Cardiac septum (tissue), 1 donor: Measurements from ENCODE around the gene PLAGL1. TPM values are rescaled to one million over a fixed set of nuclear protein-coding genes. Genes with fewer than 3 reads are reported as not detected.

Experiments used
- DNase-seq: peaks from one replicate; pipeline ENCODE4 v3.0.0-alpha.2; 2020; ENCODE audit warnings: low spot score
- intact Hi-C: fragments of 100-400 bp; cut with DNase I; formaldehyde crosslinking; loops from one replicate; pipeline ENCODE4 v1.14.0; 2022
- total RNA-seq: library from RNA; stranded (reverse); fragmentation: NEBNext Ultra II Directional; extraction: Animal tissue kit (Norgen Biotek cat#: 25700); gene quantifications from one replicate; pipeline ENCODE4 v1.2.1, GENCODE V29; 2021
- donor health status: DM: no; HTN: no; CAD: no.

The PLAGL1 gene
- total RNA-seq, 1 donor from 2014 or later: 13.0 TPM

DNA sequence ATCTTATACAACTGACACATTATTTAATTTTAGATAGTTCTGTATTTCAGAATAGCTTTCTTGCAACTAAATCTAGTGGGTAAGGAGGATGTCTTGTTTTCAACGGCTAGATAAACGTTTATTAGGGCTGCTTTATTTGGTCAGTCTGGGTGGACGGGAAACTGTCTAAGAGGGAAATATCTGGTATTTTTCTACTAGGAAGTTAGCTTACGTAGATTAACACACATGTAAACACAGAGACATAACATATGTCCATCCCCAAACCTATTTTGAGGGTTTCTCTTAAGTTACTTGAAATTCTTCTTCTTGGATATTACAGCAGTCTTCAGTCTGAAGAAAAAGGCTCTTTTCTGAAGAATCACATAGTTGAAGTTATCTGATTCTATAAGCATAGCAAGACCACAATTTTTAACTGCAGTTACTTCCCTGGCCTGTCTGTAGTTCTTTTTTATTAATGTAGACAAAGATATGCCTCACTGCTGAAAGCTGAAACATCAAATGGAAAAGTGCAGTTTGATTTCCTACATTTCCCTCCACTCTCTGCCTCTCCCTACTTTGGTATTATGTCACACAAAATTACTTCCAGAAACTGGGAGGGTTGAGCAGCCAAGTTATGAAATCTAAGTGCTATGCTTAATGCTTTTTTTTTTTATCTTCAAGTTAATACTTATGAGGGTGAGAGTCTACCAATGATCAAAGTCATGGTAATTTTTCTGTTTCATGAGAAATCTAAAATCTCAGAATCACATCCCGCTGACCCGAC is 37.4 kb downstream of the PLAGL1 start:
- intact Hi-C loops: no loop called here
- no peak for DNase-seq

DNA sequence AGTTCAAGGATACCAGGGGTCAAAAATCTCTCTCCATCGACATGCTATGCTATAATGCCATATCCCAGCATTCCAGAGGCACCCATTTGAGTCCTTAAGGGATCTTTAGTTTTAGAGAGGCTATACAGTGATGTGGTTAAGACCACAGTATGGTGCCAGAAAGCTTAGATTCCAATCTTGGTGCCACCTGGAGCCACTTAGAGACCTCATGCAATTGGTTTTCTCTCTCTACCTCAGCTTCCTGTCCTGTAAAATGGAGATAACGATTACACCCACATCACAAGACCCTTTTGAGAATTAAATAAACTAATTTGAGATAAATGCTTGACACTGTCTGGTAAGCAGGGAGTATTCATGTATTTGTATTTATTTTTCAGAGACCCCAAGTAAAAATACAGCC is 39.0 kb downstream of the PLAGL1 start:
- intact Hi-C loops: no loop called here
- DNase-seq: no peak

DNA sequence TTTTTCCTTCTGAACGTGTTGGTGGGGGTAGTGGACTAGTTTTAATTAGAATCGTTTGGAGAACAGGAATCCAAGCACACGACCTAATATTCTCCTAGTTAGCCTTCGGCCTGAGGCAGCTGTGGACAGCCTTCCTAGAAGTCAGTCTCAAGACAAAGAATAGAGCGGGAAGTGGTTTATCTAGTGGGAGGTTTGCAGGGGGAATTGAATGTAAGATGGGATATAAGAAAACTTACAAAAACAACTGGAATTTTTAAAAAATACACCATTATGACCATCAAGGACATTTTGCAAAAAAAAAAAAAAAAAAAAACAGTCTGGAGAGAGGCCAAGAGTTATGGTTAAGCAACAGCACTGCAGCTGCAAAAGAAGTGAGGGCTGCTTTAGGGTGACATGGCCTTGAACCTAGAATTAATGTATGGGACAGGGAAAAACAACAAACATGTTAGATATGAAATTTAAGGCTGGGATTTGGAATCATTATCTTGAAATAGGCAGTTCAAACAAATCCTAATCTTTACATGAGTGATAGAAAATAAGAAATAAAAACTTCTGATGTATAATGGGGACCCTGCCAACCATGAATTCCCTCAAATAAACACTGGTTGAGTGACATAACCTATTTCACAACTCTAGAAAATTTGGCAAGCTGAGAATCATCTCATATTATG is 40.2 kb downstream of the PLAGL1 start:
- DNase-seq: no peak
- intact Hi-C loops: no loop called here

DNA sequence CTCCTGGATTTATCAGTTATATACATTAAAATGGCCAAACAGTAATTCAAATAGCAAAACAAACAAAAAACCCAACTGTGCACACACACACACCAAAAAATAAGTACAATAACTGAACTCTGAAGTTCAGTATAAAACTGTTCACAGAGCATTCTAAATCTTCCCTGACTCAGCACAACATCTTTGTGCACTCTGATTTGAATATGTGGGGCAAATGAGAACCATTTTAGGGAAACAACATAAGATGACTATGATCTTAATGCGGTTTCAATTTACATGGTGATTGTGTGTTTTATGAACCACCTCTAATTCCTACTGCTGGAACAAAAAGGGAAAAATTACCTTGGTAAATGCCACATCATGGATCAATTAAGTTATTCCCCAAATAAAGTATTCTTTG is 41.7 kb downstream of the PLAGL1 start:
- intact Hi-C loops: no loop called here
- no peak for DNase-seq

DNA sequence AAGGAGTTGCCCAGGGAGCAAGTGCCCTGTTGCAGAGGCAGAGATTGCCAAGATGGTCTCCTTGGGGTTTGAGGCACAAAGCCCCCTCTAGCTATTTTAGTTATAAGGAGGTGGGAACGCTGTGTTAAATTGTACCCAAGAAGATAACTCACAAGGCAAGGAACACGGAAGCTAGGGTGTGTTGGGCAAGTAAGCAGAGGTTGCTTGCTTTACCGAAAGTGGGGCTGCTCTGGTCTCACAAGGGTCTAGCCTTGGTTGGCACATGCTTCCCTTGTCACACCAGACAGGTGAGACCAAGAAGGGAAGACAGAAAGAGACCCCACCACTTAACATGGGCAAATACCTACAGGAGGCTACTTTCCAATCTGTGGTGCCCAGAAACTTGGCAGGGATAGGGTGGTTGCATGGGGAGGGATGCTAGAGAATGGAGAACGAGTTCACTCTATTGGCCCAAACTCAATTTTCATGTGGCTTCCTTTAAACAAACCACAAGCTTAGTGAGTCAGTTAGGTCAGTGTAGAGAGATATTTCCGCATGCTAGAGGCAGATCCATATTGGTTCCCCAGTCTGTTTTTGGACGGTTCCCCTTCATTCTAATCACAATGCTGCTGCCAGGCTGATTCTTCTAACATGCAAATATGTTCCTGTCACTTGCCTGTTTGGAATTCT is 42.4 kb downstream of the PLAGL1 start:
- intact Hi-C loops: no loop called here
- no peak for DNase-seq

DNA sequence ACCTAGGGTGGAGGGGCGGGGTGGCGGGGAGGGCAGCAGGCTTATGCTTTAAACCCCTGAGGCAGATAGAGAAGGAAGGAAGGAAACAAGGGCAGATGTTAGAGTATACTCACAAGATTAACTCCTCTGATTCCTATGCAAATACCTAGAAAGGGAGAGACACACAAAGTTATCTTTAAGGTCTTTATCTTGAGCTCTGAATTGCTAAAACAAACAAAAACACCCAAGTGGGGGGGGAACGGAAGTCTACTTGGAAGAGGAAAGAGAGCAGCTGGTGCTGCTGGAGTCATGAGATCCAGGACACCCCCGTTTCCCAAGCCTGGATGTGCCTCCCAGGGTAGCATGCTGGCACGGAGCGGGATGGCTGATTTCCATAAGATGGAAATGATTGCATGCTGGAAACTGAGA is 43.4 kb downstream of the PLAGL1 start:
- intact Hi-C loops: no loop called here

DNA sequence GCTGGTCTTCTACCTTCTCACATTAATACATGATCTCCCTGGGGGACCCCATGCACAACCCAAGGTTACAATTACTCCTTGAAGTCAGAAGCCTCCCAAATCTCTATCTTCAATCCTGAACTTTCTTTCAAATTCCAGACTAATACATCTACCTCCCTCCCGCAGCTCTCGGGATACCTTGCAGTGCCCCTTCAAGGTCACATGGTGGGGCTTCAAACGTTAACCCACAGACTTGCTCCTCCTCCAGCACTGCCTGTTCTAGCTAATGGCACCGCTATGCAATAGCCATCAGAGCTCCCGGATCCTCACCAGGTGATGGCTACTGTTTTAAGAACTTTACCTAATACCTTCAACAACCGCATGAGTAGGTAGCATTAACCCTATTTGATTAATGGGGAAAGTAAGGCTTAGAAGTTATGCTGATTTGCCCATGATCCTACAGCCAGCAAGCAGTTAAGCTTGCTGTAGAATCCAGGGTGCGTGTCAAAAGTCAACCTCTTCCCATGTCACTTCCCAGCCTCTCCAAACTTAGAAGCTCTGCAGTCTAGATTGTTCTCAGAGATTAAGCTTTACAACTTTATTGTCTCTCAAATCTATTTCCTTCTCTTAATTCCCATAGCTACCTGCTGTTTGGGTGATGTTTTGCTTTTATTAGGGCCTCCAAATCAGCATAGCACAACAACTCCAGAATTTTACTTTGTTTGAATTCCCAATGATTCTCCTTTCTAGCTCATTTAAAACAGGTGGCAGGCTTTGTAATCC is 44.7 kb downstream of the PLAGL1 start:
- no peak for DNase-seq
- intact Hi-C loops: no loop called here

More for the DNA sequence above, 43.4 kb downstream of the PLAGL1 start:
- DNase-seq: no peak

DNA sequence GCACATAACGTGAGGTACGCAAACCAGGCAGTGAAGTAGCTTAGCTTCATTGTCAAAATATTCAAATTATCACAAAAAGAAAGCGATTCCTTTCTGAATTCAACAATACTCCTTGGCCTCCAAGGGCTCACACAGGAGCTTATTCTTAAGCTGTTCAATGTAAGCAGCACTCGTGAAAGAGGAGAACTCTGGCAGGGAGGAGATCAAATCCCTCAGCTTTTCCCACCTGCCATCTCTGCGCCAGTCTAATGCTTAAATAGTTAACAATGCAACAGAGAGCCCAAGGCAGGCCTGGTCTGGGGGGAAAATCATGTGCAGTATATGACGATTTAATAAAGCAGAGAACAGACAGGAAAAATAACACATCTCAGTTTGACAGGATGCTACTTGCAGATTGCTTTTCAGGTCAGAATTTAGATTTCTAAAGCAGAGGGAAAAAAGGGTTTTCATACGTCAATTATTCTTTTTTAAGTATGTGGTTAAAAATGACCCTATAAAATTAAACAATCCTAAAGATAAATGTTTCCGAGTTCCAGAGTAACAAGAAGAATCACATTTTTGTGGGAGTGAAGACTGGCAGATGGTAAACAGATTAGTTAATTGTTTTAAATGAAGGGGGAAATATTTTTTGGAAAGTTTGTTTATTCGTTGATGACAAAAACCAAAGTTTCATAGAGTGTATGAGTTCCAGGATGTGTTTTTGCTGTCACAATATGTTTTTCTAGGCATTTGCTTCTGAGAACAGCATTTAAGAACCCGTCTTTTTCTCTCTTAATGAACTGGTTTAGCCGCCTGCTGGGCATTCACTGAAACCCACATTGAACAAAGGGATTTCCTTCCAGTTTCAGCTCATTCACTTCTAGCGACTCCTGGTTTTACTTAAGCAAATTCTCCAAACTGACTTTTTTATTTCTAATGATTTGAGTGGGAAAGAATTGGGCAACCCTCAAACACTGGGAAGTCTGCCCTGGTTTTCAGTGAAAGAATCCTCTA is 45.9 kb downstream of the PLAGL1 start:
- DNase-seq: no peak
- intact Hi-C loops: no loop called here

DNA sequence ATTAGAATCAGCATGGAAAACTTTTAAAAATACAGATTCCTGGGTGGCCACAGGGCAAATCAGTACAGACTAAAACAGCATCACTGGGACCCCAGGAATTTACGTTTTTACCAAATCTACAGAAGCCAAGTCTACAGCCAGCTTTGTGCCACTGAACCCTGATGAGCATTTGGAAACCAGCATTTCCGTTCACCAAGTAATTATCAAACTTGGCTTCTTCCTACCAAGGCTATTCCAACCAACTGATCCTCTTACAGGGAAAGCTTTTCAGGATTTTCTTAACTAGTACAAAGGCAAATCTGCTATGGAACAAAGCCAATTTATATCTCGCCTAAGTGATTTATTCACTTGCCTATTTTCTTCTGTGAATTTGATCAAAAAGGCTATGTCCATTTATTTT is 47.0 kb downstream of the PLAGL1 start:
- intact Hi-C loops: no loop called here
- no peak for DNase-seq

DNA sequence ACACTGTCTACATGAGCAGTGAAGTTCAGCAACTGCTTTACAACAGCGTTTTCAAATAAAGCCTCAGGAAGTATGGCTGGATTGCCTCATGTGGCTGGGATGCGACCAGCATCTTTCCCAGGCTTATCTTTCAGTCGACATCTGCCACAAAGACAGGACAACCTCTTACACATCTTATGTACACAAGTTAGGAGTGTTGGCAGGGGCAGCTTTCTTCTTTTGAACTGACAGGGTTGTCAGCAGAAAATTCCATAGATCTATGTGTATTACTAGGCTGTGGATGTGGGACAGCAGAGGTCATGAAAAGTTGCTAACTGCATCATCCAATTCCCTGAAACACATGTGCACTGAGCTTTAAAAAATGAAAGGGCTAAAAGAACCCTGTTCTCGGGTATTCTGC is 48.1 kb downstream of the PLAGL1 start:
- no peak for DNase-seq
- intact Hi-C loops: no loop called here

DNA sequence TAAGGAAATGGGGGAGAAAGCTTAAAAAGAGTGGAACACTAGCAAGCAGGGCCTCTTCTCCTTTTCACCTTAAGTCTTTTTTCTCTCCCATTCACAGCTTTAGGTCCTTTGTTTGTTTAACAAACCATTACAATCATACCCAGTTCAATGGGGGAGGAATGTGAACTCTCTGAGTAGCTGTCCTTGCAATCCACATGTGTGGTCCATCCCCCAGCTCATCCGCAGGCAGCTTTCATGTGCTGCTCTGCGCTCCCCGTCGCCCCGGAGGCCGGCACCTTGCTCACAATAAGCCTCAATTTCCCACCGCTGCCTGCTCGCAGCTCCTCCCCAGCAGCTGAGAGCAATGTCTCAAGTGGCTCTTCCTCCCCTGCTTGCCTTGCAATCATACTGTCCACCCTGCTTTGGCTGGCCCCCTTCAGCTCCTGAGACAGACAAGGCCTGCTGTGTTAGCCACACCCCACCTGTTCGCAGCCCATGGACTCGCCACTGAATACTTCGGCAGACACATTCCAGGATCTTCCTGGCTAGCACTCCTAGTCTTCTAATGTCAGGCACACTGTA is 49.1 kb downstream of the PLAGL1 start:
- intact Hi-C loops: no loop called here
- DNase-seq: no peak

DNA sequence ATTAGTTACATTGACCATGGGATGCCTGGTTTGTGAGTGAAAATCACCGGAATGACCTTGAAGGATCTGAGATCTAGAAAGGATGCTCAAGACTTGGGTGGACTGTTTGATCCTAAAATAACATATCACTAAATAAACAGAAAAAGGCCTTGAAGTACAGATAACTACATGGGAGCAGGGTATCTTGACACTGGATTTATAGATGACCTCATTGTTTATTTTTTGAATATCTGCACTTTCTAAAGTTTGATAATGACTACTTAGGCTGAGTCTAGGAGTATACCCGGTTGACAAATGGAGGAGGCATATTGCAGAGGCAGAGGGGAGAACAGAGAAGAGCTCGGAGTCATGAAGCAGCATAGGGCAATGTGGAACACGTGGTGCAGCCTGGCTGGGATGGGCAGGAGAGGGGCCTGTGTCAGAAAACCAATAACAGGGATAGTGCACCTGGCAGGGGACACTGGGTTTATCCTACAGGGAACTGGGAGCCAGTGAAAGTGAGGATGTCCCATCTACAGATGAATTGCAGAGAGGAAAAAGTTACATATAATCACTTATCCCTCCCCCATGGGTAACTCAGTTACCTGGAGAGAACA is 50.3 kb downstream of the PLAGL1 start:
- intact Hi-C loops: no loop called here
- DNase-seq: no peak

DNA sequence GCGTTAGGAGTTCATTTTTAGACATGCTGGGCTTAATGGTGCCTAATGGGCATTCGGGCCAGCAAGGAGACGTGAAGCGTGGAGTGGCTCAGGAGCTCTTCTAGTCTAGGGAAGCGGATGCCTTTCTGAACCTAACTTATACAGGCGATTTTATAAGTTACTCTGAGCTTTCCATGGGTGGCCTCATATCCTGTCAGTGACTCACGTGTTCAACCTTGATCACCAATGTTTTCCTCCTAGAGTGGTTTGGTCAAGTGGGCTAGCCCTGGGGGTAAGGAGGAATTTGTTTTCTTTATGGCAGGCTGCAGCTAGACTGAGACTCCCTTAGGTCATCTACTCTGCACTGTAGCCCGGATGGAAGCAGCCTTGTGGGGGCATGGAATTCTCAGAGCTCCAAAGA is 52.1 kb downstream of the PLAGL1 start:
- intact Hi-C loops: no loop called here
- DNase-seq: no peak

DNA sequence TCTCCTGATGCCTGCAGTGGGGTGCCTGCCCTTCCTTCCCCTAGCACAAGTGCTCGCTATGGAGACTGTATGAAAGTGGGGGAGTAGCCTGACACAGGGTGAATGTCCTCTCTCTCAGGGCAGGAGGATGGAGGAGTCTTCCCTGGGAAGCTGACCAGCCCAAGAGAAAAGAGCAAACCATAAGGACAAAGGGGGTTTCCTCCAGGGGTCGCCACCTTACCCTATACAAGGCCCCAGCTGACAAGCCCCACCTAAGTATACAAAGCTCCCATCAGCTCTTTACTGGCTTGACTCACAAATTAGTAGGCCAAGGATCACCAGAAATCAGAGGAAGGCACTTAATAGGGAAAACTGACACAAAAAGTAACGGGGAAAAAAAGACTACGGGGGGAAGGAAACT is 54.1 kb downstream of the PLAGL1 start:
- intact Hi-C loops: no loop called here
- DNase-seq: no peak

DNA sequence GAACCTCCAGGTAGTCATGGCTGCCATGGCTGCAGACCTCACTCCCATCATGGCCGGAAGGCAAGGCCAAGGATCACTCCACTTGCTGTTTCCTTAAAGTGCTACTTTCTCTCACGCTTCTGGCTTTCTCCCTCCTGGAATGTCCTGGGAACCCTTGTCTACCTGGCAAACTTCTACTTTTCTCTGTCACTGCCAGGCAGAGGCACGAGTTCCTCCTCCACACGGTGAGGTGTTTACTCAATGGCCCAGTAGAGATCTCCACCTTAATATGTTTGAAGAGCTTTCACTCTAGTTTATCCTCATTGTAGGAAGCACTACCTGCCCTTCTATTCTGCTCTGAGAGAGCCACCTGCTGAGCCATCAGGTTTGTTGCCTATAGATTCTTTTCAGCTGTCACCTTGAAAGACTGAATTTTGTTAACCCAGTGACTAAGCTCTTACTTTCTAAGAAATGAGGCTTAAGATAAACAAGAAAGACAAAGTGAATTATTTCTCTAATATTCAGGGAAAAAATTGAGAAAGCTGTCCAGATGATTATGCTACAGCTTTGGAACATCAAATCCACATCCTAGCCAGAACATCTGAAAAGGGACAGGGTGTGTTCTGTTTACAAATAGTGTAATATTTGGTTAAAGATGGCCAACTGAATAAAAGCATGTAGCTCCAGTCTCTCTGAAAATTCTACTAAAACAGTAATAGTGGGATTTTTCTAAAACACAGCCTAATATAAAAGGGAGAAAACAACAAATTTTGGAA is 54.9 kb downstream of the PLAGL1 start:
- intact Hi-C loops: no loop called here
- DNase-seq: no peak

DNA sequence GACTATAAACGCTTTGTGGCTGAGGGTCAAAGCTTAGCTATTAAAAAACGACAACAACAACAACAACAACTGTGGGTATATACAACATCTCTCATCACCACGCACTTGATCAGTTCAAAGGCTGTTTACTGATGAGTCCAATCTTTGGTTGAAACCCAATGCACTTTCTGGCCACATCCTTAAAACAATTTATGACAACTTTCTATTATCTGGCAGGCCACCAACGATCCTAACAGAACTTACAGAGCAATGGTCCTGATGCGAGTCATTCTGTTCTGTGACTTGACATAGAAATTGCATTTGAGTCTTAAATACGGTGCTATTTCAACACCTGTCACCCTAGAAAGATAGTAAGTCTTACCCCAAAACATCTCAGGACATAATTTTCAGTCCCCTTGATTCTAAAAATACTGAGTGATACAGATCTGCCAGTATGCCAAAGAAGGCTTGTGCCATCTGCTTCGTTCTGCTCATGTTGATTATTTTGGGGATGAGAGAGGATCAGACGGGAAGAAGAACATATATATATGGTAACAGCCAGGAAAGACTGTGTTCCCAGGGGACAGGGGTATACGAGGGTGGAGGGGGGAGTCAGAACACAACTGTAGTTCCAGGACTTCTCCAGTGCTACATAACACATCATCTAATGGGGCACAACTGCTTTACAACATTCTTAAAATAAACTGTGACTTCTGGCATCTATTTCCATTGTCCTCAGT is 55.8 kb downstream of the PLAGL1 start:
- intact Hi-C loops: no loop called here
- DNase-seq: no peak

DNA sequence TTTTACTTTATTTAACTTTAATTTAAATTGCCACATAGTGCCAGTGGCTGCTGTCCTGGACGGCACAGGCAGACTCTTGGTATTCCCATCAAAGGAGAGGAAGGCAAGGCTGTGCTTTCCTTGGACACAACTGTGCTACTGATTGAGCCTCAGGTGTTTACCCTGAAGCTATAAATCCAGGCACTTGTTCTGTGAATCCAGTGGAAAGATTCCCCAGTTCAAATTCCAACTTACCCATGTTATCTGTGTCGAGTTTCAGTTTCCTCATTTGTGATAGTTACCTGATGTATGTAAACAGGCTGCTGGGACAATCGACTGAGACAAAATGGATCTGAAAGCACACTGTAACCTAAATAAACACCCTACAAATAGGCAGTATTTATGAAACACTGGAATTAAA is 57.2 kb downstream of the PLAGL1 start:
- intact Hi-C loops: no loop called here

More for the DNA sequence above, 57.2 kb downstream of the PLAGL1 start:
- DNase-seq: no peak
